BE2C (cell line): ENCODE measurements around the gene ZNF358.

Experiments used
- DNase-seq: peaks from one replicate; pipeline ENCODE4 v3.0.0-alpha.2; 2020
- H3K27me3 ChIP-seq: fragments of 250-450 bp; sonication (Bioruptor Pico); 2 replicates; pipeline ENCODE4 v1.5.1; 2020; ENCODE audit warnings: mild to moderate bottlenecking
- H3K36me3 ChIP-seq: fragments of 250-450 bp; sonication (Bioruptor Pico); 2 replicates; pipeline ENCODE4 v1.5.1; 2020; ENCODE audit warnings: mild to moderate bottlenecking
- H3K4me1 ChIP-seq: fragments of 250-450 bp; sonication (Bioruptor Pico); 2 replicates; pipeline ENCODE4 v1.5.1; 2020
- H3K4me3 ChIP-seq: 2 replicates; pipeline ENCODE4 v1.5.1; 2011; ENCODE audit warnings: low read depth, low read length
- H3K9me3 ChIP-seq: fragments of 250-450 bp; sonication (Bioruptor Pico); 2 replicates; pipeline ENCODE4 v1.5.1; 2020
- TF ChIP-seq, protein P1 (sequence below): IDR thresholded peaks from 2 replicates; pipeline ENCODE4 v1.5.1; 2012; ENCODE audit warnings: mild to moderate bottlenecking, low read depth, low read length

Gene ZNF358

DNA sequence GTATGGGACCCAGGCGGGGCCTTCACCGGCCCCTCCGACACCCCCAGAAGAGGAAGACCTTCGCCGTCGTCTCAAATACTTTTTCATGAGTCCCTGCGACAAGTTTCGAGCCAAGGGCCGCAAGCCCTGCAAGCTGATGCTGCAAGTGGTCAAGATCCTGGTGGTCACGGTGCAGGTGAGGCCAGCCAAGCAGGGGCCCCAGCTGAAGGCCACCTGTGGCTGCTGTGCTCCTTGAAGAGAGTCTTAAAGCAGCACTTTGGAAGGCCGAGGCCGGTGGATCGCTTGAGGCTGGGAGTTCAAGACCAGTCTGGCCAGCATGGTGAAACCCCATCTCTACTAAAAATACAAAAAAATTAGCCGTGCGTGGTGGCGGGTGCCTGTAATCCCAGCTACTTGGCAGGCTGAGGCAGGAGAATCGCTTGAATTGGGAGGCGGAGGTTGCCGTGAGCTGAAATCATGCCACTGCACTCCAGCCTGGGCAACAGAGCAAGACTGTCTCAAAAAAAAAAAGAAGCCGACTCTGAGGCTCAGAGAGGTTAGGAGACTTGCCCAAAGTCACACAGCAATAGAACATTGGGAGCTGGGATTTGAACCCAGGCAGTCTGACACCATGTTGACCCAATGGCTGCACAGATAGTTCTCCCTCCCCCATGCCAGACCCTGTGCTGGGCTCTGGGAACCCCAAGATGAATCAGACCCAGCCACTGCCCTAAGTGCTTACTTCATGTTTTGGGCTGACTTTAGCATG, 9.3 kb downstream of the ZNF358 start:
- H3K9me3 ChIP-seq: no peaks in the 10 kb centered on the region
- no peaks in the 10 kb centered on the region; the same call in 1 of the 2 replicates for H3K36me3 ChIP-seq
- H3K4me3 ChIP-seq: no peak overlapping the region
- DNase-seq: no peak
- H3K27me3 ChIP-seq: no peaks in the 10 kb centered on the region
- no peaks in the 10 kb centered on the region for H3K4me1 ChIP-seq
- TF ChIP-seq, protein P1, sequence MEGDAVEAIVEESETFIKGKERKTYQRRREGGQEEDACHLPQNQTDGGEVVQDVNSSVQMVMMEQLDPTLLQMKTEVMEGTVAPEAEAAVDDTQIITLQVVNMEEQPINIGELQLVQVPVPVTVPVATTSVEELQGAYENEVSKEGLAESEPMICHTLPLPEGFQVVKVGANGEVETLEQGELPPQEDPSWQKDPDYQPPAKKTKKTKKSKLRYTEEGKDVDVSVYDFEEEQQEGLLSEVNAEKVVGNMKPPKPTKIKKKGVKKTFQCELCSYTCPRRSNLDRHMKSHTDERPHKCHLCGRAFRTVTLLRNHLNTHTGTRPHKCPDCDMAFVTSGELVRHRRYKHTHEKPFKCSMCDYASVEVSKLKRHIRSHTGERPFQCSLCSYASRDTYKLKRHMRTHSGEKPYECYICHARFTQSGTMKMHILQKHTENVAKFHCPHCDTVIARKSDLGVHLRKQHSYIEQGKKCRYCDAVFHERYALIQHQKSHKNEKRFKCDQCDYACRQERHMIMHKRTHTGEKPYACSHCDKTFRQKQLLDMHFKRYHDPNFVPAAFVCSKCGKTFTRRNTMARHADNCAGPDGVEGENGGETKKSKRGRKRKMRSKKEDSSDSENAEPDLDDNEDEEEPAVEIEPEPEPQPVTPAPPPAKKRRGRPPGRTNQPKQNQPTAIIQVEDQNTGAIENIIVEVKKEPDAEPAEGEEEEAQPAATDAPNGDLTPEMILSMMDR: no peak

DNA sequence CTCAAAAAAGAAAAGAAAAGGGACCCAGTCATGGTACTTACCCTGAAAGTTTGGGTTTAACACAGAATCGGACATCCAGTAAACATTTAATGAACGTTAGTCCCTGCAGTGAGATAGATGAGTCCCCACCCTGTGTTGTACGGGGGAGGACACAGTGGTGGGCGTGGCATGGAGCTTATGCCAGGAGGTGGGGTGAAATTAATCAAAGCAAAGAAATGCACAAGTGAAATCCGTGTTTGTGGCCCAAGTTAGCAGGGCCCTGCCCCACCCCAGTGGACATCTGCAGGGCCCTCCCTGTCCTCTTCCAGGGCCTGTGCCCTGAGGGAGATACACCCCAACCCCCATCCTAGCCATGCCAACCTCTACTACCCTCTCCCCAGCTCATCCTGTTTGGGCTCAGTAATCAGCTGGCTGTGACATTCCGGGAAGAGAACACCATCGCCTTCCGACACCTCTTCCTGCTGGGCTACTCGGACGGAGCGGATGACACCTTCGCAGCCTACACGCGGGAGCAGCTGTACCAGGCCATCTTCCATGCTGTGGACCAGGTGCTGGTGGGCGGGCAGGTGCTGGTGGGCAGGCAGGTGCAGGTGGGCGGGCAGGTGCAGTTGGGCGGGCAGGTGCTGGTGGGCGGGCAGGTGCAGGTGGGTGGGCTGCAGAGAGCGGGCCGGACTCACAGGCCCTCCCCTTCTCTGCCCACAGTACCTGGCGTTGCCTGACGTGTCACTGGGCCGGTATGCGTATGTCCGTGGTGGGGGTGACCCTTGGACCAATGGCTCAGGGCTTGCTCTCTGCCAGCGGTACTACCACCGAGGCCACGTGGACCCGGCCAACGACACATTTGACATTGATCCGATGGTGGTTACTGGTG, 10.4 kb downstream of the ZNF358 start:
- Histone ChIP-seq H3K27me3 (no peaks in the 10 kb centered on the region), H3K9me3 (no peaks in the 10 kb centered on the region), H3K4me1 (no peaks in the 10 kb centered on the region), H3K4me3 (no peak overlapping the region), H3K36me3 (no peaks in the 10 kb centered on the region; the same call in 1 of the 2 replicates)
- no peak for DNase-seq
- TF ChIP-seq, protein P1: no peak

DNA sequence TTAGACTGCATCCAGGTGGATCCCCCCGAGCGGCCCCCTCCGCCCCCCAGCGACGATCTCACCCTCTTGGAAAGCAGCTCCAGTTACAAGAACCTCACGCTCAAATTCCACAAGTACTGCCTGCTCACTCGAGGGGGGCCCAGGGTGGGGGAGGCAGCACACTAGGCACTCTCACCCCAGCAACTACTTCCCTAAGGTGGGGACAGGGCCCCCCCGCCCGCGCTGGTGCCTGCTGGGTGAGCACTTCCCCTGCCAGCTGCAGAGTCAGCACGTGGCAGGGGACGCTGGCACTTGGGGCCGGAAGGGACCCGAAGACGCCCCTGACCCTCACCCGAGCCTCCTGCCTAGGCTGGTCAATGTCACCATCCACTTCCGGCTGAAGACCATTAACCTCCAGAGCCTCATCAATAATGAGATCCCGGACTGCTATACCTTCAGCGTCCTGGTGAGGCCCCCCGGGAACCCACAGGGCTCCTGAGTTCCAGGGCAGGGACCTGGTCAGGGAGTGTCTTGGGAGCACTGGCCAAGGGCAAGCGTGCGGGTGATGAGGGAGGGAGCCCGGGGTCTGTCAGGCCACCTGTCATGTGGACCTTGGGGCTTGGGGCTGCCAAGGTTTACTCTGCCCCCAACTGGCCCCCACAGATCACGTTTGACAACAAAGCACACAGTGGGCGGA, 11.8 kb downstream of the ZNF358 start:
- DNase-seq: no peak
- no peaks in the 10 kb centered on the region; the same call in 1 of the 2 replicates for H3K36me3 ChIP-seq
- no peaks in the 10 kb centered on the region for H3K9me3 ChIP-seq
- TF ChIP-seq, protein P1: no peak
- no peaks in the 10 kb centered on the region for H3K4me1 ChIP-seq
- no peaks in the 10 kb centered on the region for H3K27me3 ChIP-seq
- H3K4me3 ChIP-seq: no peak overlapping the region

DNA sequence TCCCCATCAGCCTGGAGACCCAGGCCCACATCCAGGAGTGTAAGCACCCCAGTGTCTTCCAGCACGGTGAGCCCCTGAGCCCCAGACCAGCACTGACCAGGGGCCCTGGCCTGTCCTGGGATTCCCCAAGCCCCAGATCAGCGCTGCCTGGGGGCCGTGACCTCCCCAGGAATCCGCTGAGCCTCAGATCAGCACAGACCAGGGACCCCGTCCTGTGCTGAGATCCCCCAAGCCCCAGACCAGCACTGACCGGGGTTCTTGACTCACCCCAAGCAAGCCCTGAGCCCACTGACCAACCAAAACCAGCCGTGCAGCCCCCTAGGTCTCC, 12.3 kb downstream of the ZNF358 start:
- H3K36me3 ChIP-seq: no peaks in the 10 kb centered on the region; the same call in 1 of the 2 replicates
- H3K4me1 ChIP-seq: no peaks in the 10 kb centered on the region
- no peak for DNase-seq
- TF ChIP-seq, protein P1: no peak
- H3K4me3 ChIP-seq: no peak overlapping the region
- no peaks in the 10 kb centered on the region for H3K27me3 ChIP-seq
- H3K9me3 ChIP-seq: no peaks in the 10 kb centered on the region

DNA sequence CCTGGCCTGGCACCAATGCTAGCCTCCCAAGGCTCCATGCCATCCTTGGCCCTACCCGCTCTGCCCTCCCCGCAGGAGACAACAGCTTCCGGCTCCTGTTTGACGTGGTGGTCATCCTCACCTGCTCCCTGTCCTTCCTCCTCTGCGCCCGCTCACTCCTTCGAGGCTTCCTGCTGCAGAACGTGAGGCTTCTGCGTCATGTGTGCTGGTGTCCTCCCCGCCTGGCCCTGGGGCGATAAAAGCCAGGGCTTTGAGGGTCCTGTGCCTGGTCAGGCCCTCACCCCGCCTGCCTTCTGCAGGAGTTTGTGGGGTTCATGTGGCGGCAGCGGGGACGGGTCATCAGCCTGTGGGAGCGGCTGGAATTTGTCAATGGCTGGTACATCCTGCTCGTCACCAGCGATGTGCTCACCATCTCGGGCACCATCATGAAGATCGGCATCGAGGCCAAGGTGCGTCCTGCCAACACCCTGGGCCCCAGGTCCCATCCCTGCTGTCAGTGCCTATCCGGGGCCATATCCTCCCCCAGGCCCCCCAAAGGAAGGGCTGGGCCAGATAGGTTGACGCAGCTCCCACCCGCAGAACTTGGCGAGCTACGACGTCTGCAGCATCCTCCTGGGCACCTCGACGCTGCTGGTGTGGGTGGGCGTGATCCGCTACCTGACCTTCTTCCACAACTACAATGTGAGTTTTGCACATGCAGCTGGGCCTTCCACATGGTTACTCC, 12.8 kb downstream of the ZNF358 start:
- DNase-seq: no peak
- no peak overlapping the region for H3K4me3 ChIP-seq
- TF ChIP-seq, protein P1: no peak
- no peaks in the 10 kb centered on the region; the same call in 1 of the 2 replicates for H3K36me3 ChIP-seq
- no peaks in the 10 kb centered on the region for H3K27me3 ChIP-seq
- H3K9me3 ChIP-seq: no peaks in the 10 kb centered on the region
- no peaks in the 10 kb centered on the region for H3K4me1 ChIP-seq
